Lower lobe of right lung (tissue), 2 donors: ENCODE measurements around the gene TIMM13. TPM values are rescaled to one million over a fixed set of nuclear protein-coding genes. Genes with fewer than 3 reads are reported as not detected.

Experiments used
- ATAC-seq, 2 donors: fragments of 200-7000 bp; cut with Tn5 transposase; one replicate each; pipeline ENCODE4 v1.9.1; 2020 to 2022; ENCODE audit warnings: mild to moderate bottlenecking in 2 of 2, moderate library complexity in 2 of 2
- DNase-seq: peaks from one replicate; pipeline ENCODE4 v3.0.0-alpha.2; 2020
- H3K27ac ChIP-seq: fragments of 200-600 bp; one replicate; pipeline ENCODE4 v1.8.0; 2022
- H3K27me3 ChIP-seq: fragments of 200-600 bp; one replicate; pipeline ENCODE4 v1.8.0; 2022; ENCODE audit warnings: low read depth
- H3K36me3 ChIP-seq: fragments of 200-600 bp; one replicate; pipeline ENCODE4 v1.8.0; 2022; ENCODE audit warnings: mild to moderate bottlenecking
- H3K4me1 ChIP-seq: fragments of 200-600 bp; one replicate; pipeline ENCODE4 v1.8.0; 2022
- H3K4me3 ChIP-seq: fragments of 200-600 bp; one replicate; pipeline ENCODE4 v1.8.0; 2022; ENCODE audit warnings: mild to moderate bottlenecking
- H3K9me3 ChIP-seq: fragments of 200-600 bp; one replicate; pipeline ENCODE4 v1.8.0; 2022
- intact Hi-C: fragments of 100-400 bp; cut with DNase I; formaldehyde crosslinking; loops from one replicate; pipeline ENCODE4 v1.11.0; 2022
- total RNA-seq: library from RNA; stranded (reverse); fragmentation: NEBNext Ultra II Directional; extraction: Animal tissue kit (Norgen Biotek cat#: 25700); gene quantifications from one replicate; pipeline ENCODE4 v1.2.1, GENCODE V29; 2021
- TF ChIP-seq, protein P1 (sequence below): fragments of 200-600 bp; IDR thresholded peaks from one replicate; pipeline ENCODE4 v1.8.0; 2022; ENCODE audit warnings: antibody characterized with exemption, mild to moderate bottlenecking
- donor health status: DM: no; HTN: yes; CAD: no; lungs with severe emphysema.

The TIMM13 gene
- total RNA-seq, 1 donor from 2014 or later, result 53.3 TPM

DNA sequence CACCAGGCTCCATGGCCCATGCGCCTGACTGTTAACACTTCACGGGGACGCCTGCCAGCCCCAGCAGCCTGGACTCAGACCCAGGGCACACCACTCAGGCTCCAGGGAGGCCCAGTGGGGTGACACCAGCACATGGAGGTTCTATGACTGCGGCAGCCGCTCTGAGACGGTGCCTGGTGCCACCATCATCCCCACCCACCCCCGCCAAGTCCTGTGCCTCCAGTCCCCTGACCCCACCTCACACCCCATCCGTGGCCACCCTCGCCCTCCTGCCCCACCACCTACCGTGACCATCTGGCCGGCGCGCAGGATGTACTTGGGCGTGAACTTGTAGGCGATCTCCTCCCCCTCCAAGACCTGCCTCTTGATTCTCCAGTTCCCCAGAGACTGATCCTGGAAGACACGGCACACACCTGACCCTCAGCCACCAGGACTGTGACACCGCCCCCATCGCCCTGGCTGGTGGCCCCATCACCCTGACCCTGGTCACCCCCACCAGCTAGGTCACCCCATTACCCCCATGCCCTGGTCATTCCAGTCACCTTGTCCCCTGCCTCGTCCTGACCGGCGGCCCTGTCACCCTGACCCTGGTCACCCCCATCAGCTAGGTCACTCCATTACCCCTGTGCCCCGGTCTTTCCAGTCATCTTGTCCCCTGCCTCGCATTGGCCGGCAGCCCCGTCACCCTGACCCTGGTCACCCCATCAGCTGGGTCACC lies 4.9 kb upstream of the TIMM13 start:
- Histone ChIP-seq H3K27ac (no peak overlapping the region), H3K27me3 (no peaks in the 10 kb centered on the region), H3K4me3 (no peak overlapping the region), H3K4me1 (peaks cover 10% of the 10 kb centered on the region), H3K9me3 (no peaks in the 10 kb centered on the region), H3K36me3 (peaks cover 39% of the 10 kb centered on the region)
- intact Hi-C loops, result no loop called here
- ATAC-seq (no peak), DNase-seq (no peak)
- TF ChIP-seq, protein P1, sequence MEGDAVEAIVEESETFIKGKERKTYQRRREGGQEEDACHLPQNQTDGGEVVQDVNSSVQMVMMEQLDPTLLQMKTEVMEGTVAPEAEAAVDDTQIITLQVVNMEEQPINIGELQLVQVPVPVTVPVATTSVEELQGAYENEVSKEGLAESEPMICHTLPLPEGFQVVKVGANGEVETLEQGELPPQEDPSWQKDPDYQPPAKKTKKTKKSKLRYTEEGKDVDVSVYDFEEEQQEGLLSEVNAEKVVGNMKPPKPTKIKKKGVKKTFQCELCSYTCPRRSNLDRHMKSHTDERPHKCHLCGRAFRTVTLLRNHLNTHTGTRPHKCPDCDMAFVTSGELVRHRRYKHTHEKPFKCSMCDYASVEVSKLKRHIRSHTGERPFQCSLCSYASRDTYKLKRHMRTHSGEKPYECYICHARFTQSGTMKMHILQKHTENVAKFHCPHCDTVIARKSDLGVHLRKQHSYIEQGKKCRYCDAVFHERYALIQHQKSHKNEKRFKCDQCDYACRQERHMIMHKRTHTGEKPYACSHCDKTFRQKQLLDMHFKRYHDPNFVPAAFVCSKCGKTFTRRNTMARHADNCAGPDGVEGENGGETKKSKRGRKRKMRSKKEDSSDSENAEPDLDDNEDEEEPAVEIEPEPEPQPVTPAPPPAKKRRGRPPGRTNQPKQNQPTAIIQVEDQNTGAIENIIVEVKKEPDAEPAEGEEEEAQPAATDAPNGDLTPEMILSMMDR, result no peak

DNA sequence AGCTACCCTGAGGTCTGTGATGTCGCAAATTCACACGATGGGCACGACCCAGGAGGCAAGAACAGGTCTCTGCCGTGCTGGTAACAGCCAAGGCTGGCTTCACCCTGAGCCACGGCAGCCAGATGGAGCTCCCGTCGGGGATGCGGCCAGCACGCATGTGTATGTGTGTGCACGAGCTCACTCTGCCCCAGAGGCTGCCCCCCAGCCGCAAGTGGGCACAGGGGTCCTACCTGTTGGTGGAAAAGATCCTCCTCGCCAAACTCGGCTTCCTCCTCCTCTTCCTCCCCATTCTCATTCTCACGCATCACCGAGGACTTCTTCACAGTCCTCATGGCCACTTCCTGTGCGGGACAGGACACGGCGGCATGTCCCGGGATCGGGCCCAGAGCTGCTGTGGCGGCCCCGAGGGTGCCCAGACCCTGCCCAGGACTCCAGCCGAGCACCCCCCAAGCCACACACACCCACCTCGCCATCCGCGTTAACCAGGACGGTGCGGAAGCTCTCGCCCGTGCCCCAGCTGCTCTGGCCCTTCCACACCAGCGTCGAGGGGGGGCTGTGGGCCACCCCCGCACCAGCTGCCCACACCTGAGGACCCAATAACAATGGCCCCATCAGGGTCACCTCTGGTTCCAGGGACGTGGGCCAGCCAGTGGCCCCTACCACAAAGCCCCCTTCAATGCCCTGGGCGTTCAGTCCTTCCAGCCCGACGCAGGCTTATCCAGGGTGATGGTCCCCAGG lies 4.1 kb upstream of the TIMM13 start:
- Histone ChIP-seq H3K36me3 (peaks cover 33% of the 10 kb centered on the region), H3K27ac (no peak overlapping the region), H3K4me1 (peaks cover 16% of the 10 kb centered on the region), H3K9me3 (no peaks in the 10 kb centered on the region), H3K27me3 (no peaks in the 10 kb centered on the region), H3K4me3 (no peak overlapping the region)
- TF ChIP-seq, protein P1, result no peak
- DNase-seq, result no peak
- no peak for ATAC-seq
- intact Hi-C loops, result no loop called here

DNA sequence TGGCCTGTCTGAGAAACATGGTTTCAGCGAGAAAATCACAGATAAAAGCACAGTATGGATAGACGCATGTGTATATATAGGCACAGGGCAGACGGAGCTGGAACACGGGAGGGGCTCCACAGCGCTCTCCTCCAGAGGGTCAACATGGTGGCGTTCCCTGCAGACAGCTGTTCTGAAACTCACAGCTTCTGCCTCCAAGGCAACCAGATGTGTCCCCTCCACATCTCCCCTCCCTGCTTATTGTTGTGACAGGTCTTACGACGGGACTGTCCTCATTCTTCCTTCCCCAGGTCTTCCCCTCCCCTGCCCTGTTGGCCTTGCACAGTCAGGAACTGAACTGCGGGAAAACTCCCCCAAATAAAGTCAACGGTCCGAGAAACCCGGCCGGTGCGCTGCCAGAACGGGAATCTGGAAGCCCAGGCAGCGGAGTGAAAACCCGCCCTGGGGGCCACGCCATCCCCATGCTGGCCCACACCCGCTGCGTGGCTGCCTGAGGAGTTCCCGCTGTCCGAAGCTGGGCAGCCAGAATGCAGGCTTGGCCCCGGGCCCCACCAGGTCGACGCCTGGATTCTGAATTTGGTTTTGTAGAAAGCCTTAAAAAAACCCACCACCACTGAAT lies 2.6 kb upstream of the TIMM13 start:
- no peak for ATAC-seq
- peaks cover 42% of the 10 kb centered on the region for H3K36me3 ChIP-seq
- intact Hi-C loops, result no loop called here

DNA sequence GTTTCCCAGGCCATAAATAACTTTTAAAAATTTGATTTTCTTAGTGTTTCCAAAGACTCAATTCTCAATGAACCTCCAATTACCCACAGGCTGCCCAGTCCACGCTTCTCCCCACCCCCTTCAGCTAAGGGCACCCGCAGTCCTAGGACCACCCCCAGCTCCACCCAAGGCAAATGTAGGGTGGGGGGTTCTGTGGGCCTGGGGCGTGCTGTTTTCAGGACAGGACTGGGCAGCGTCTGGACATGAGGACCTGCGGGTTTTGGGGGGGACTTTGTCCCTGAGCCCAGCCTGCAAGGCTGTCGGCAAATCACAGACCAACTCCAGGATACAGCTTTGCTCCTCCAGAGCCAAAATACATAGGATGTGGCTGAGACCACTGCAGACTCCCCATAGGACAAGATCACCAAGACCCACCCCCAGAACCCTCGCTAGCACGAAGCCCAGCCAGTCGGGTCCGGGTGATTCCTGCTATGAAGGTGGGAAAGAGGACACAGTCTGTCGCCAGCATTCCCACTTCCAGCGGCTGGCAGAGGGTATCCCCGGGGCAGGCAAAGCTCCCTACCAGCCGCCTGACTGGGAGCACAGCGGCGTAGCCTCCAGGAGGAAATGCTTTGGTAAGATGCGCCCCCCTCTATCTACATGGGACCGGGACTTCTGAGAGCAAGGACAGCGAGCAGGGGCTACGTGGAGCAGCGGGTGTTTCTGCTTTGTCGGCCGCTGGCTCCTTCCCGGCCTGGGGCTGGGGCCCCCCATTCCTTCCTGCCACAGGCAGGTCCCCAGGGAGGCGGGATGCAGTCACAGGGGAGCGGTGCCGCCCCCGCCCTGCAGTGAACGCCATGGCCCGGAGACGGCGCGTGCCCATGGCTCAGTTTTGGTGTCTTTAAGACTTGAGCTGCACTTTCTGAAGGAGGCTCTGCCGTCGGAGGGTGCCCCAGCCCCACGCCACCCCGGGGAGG lies 1.6 kb upstream of the TIMM13 start:
- TF ChIP-seq, protein P1, result no peak
- Histone ChIP-seq H3K27me3 (no peaks in the 10 kb centered on the region), H3K36me3 (peaks cover 35% of the 10 kb centered on the region), H3K4me3 (peak overlapping the region; percentile 96), H3K4me1 (peaks cover 28% of the 10 kb centered on the region), H3K27ac (peak overlapping the region; percentile 95), H3K9me3 (no peaks in the 10 kb centered on the region)
- DNase-seq (no peak), ATAC-seq (no peak)
- intact Hi-C loops, result no loop called here

More for the DNA sequence above, 2.6 kb upstream of the TIMM13 start:
- no peak overlapping the region for H3K27ac ChIP-seq
- no peak overlapping the region for H3K4me3 ChIP-seq
- H3K9me3 ChIP-seq, result no peaks in the 10 kb centered on the region
- TF ChIP-seq, protein P1, result no peak
- peaks cover 28% of the 10 kb centered on the region for H3K4me1 ChIP-seq
- no peak for DNase-seq
- no peaks in the 10 kb centered on the region for H3K27me3 ChIP-seq

DNA sequence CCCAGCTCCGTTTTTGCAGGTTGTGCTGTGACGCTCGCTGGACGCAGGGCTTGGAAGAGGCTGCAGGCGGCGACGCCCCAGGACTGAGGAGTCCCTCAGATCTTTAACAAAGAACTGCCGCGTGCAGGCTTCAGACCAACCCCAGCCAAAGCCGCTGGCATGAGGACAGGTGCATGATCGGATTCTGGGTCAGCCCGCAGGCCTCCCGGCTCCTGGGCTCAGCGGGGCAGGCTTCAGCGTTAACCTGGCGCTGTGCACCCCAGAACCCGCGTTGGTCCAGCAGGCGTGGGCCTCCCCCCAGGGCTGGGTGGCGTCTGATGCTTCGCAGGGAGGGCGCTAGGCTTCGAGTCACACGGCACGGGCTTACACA lies 920 bp upstream of the TIMM13 start:
- Histone ChIP-seq H3K4me3 (peak overlapping the region; percentile 96), H3K9me3 (no peaks in the 10 kb centered on the region), H3K36me3 (peaks cover 31% of the 10 kb centered on the region), H3K4me1 (peaks cover 28% of the 10 kb centered on the region), H3K27me3 (no peaks in the 10 kb centered on the region), H3K27ac (peak overlapping the region; percentile 95)
- ATAC-seq (no peak), DNase-seq (peak; percentile 65)
- intact Hi-C loops, result no loop called here
- TF ChIP-seq, protein P1, result no peak
